Activated T-helper 1 cell treated with anti-CD3 and anti-CD28 coated beads, Interleukin-12 subunit alpha, Interleukin-12 subunit beta, Interleukin-2, Interleukin-4 antibody, amounts not matched to agents 30 ng/mL and 10 ng/mL and 1 ng/mL, durations not matched to agents 14 hours and 24 hours and 36 hours (primary cell): ENCODE data around the gene TDRD1. TPM values are rescaled to one million over a fixed set of nuclear protein-coding genes. Genes with fewer than 3 reads are reported as not detected.
A peak's percentile ranks its signal among the peaks of the same experiment; 100 is the strongest.
"Not testable (repeated sequence)": the region's sequence is repeated elsewhere in the genome, so short reads cannot be mapped to it uniquely, and the experiment has no call there.

Source experiments
- DNase-seq: peaks from one replicate; pipeline ENCODE4 v3.0.0; 2021; ENCODE audit warnings: low spot score
- H3K27ac Mint-ChIP-seq: one replicate; pipeline ENCODE4 v1.8.0; 2021; ENCODE audit warnings: mild to moderate bottlenecking, mixed read lengths
- H3K27me3 Mint-ChIP-seq: one replicate; pipeline ENCODE4 v1.8.0; 2022; ENCODE audit warnings: mild to moderate bottlenecking, moderate library complexity, mixed read lengths; ENCODE audit not compliant: insufficient read depth
- H3K36me3 Mint-ChIP-seq: one replicate; pipeline ENCODE4 v1.8.0; 2021; ENCODE audit warnings: low read depth, mixed read lengths
- H3K4me1 Mint-ChIP-seq: one replicate; pipeline ENCODE4 v1.8.0; 2021; ENCODE audit warnings: low read depth, mixed read lengths
- H3K4me3 Mint-ChIP-seq: one replicate; pipeline ENCODE4 v1.8.0; 2021; ENCODE audit warnings: mild to moderate bottlenecking, moderate library complexity, mixed read lengths
- H3K9me3 Mint-ChIP-seq: one replicate; pipeline ENCODE4 v1.8.0; 2021; ENCODE audit warnings: mixed read lengths
- intact Hi-C: fragments of 100-400 bp; cut with micrococcal nuclease; formaldehyde crosslinking; loops from one replicate; pipeline ENCODE4 v1.15.1; 2024
- total RNA-seq: library from RNA; stranded (reverse); gene quantifications from 2 replicates; pipeline ENCODE4 v1.2.3, GENCODE V29; 2022

Gene TDRD1
- total RNA-seq, result 0.10 and 0.13 TPM in 2 replicates

GRCh38 chr10:114179148-114179547 is at the start of gene TDRD1:
Gene TDRD1 (plus strand): TSS chr10:114179353. CDS start chr10:114187832, 8,479 bp downstream.
- Mint-ChIP-seq H3K27me3 (peaks cover 17% of the 10 kb centered on the region), H3K4me1 (peaks cover 9% of the 10 kb centered on the region), H3K27ac (no peak within 1 kb of the TSS), H3K36me3 (no peaks in the 10 kb centered on the region), H3K9me3 (no peaks in the 10 kb centered on the region), H3K4me3 (no peak within 1 kb of the TSS)
- intact Hi-C loops, result loop anchor here (10.0 kb wide), 1 partner anchor 436 kb away; no protein-coding TSS in a partner anchor
- no peak for DNase-seq

GRCh38 chr10:114131094-114131493 is 48.1 kb upstream of the TDRD1 start:
- Mint-ChIP-seq H3K4me1 (no peaks in the 10 kb centered on the region), H3K9me3 (no peaks in the 10 kb centered on the region), H3K36me3 (peaks cover 44% of the 10 kb centered on the region), H3K27me3 (no peaks in the 10 kb centered on the region), H3K27ac (no peak overlapping the region), H3K4me3 (no peak overlapping the region)
- intact Hi-C loops, result no loop called here
- DNase-seq, result no peak

- Mint-ChIP-seq H3K9me3 (no peaks in the 10 kb centered on the region), H3K36me3 (peaks cover 42% of the 10 kb centered on the region), H3K4me1 (no peaks in the 10 kb centered on the region), H3K27ac (no peak overlapping the region), H3K27me3 (no peaks in the 10 kb centered on the region), H3K4me3 (no peak overlapping the region)
- intact Hi-C loops, result no loop called here
- DNase-seq, result no peak
Observed at GRCh38 chr10:114135476-114135875, 43.7 kb upstream of the TDRD1 start.

- no peaks in the 10 kb centered on the region for H3K9me3 Mint-ChIP-seq
- no peak overlapping the region for H3K4me3 Mint-ChIP-seq
- intact Hi-C loops, result no loop called here
- no peaks in the 10 kb centered on the region for H3K4me1 Mint-ChIP-seq
- DNase-seq, result no peak
- H3K36me3 Mint-ChIP-seq, result peaks cover 31% of the 10 kb centered on the region
- H3K27ac Mint-ChIP-seq, result no peak overlapping the region
- H3K27me3 Mint-ChIP-seq, result no peaks in the 10 kb centered on the region
Observed at GRCh38 chr10:114138581-114138980, 40.6 kb upstream of the TDRD1 start.

- Mint-ChIP-seq H3K36me3 (peaks cover 27% of the 10 kb centered on the region), H3K4me3 (no peak overlapping the region), H3K27me3 (no peaks in the 10 kb centered on the region), H3K27ac (no peak overlapping the region), H3K9me3 (no peaks in the 10 kb centered on the region), H3K4me1 (no peaks in the 10 kb centered on the region)
- intact Hi-C loops, result no loop called here
- no peak for DNase-seq
Observed at GRCh38 chr10:114140036-114140435, 39.1 kb upstream of the TDRD1 start.

GRCh38 chr10:114140827-114141226 is 38.3 kb upstream of the TDRD1 start:
- H3K4me1 Mint-ChIP-seq, intact Hi-C loops, H3K4me3 Mint-ChIP-seq, H3K27me3 Mint-ChIP-seq, H3K27ac Mint-ChIP-seq, H3K9me3 Mint-ChIP-seq, DNase-seq: not testable (repeated sequence)
- H3K36me3 Mint-ChIP-seq, result peaks cover 25% of the 10 kb centered on the region

GRCh38 chr10:114142018-114142417 is 37.1 kb upstream of the TDRD1 start:
- H3K36me3 Mint-ChIP-seq, result peaks cover 26% of the 10 kb centered on the region

GRCh38 chr10:114143160-114143559 is 36.0 kb upstream of the TDRD1 start:
- Mint-ChIP-seq H3K9me3 (no peaks in the 10 kb centered on the region), H3K27ac (no peak overlapping the region), H3K36me3 (peaks cover 30% of the 10 kb centered on the region), H3K4me3 (no peak overlapping the region), H3K27me3 (no peaks in the 10 kb centered on the region), H3K4me1 (no peaks in the 10 kb centered on the region)
- no peak for DNase-seq
- intact Hi-C loops, result no loop called here

More at GRCh38 chr10:114142018-114142417, 37.1 kb upstream of the TDRD1 start:
- no peak for DNase-seq
- intact Hi-C loops, result no loop called here
- Mint-ChIP-seq H3K4me3 (no peak overlapping the region), H3K27me3 (no peaks in the 10 kb centered on the region), H3K9me3 (no peaks in the 10 kb centered on the region), H3K27ac (no peak overlapping the region), H3K4me1 (no peaks in the 10 kb centered on the region)

GRCh38 chr10:114149476-114149875 is 29.7 kb upstream of the TDRD1 start:
- H3K27me3 Mint-ChIP-seq, intact Hi-C loops, H3K4me1 Mint-ChIP-seq, H3K9me3 Mint-ChIP-seq, H3K4me3 Mint-ChIP-seq, H3K27ac Mint-ChIP-seq, DNase-seq: not testable (repeated sequence)
- H3K36me3 Mint-ChIP-seq, result peaks cover 27% of the 10 kb centered on the region

- DNase-seq, result no peak
- H3K9me3 Mint-ChIP-seq, result no peaks in the 10 kb centered on the region
Observed at GRCh38 chr10:114151486-114151885, 27.7 kb upstream of the TDRD1 start.

GRCh38 chr10:114151892-114152291 is 27.3 kb upstream of the TDRD1 start:
- Mint-ChIP-seq H3K27me3 (no peaks in the 10 kb centered on the region), H3K4me1 (no peaks in the 10 kb centered on the region), H3K36me3 (peaks cover 29% of the 10 kb centered on the region), H3K27ac (no peak overlapping the region), H3K4me3 (no peak overlapping the region), H3K9me3 (no peaks in the 10 kb centered on the region)
- intact Hi-C loops, result no loop called here
- no peak for DNase-seq

More at GRCh38 chr10:114151486-114151885, 27.7 kb upstream of the TDRD1 start:
- H3K27ac Mint-ChIP-seq, result no peak overlapping the region
- intact Hi-C loops, result no loop called here
- H3K36me3 Mint-ChIP-seq, result peaks cover 28% of the 10 kb centered on the region
- H3K4me1 Mint-ChIP-seq, result no peaks in the 10 kb centered on the region
- H3K4me3 Mint-ChIP-seq, result no peak overlapping the region
- no peaks in the 10 kb centered on the region for H3K27me3 Mint-ChIP-seq

- no peak overlapping the region for H3K27ac Mint-ChIP-seq
- H3K9me3 Mint-ChIP-seq, result no peaks in the 10 kb centered on the region
- H3K4me1 Mint-ChIP-seq, result peaks cover 10% of the 10 kb centered on the region
- no peak for DNase-seq
- H3K36me3 Mint-ChIP-seq, result peaks cover 21% of the 10 kb centered on the region
- no peaks in the 10 kb centered on the region for H3K27me3 Mint-ChIP-seq
- intact Hi-C loops, result no loop called here
- H3K4me3 Mint-ChIP-seq, result no peak overlapping the region
Observed at GRCh38 chr10:114157912-114158311, 21.2 kb upstream of the TDRD1 start.

GRCh38 chr10:114163062-114163461 is 16.1 kb upstream of the TDRD1 start:
- Mint-ChIP-seq H3K4me1 (peaks cover 24% of the 10 kb centered on the region), H3K36me3 (peaks cover 25% of the 10 kb centered on the region), H3K9me3 (peaks cover 4% of the 10 kb centered on the region), H3K27me3 (no peaks in the 10 kb centered on the region), H3K4me3 (no peak overlapping the region), H3K27ac (peak overlapping the region; percentile 6)
- intact Hi-C loops, result no loop called here
- DNase-seq, result no peak

GRCh38 chr10:114166043-114166442 is 13.1 kb upstream of the TDRD1 start:
- intact Hi-C loops, result no loop called here
- Mint-ChIP-seq H3K4me1 (peaks cover 37% of the 10 kb centered on the region), H3K27me3 (no peaks in the 10 kb centered on the region), H3K9me3 (peaks cover 11% of the 10 kb centered on the region), H3K36me3 (peaks cover 36% of the 10 kb centered on the region), H3K27ac (no peak overlapping the region), H3K4me3 (no peak overlapping the region)
- DNase-seq, result no peak
